ENCODE measurements around the gene MRPL21.

DNA sequence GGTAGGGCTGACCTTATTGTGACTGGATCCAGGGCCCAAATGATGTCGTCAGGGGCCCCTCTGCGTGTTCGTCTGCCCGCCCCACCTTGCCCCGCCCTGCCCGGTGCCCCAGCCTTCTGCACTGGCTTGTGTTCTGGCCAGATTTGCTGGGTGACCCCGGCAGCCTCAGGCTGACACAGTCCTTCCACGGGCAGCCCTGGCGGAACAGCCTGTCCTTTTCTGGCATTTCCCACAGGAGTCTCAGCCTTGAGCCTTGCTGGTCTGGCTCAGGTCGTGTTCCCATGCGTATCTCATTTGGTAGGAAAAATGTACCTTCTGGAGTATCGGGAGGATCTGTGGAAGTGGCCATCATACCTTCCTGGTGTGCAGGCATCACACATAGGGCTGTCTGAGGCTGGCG is 31.0 kb upstream of the MRPL21 start:
- no peak for TF ChIP-seq CTCF (IDR thresholded peaks at IDR 0.05)
- no peak for TF ChIP-seq POLR2A (IDR thresholded peaks at IDR 0.05)

Measured in Peyer's patch (tissue), 4 donors.